Fibroblast of pulmonary artery (primary cell): ENCODE data around the gene RBMXL3.

Experiments
- DNase-seq: peaks from one replicate; pipeline ENCODE4 v3.0.0-alpha.2; 2010; ENCODE audit warnings: low read depth
- H3K4me3 ChIP-seq: replicated peaks from 2 replicates; pipeline ENCODE4 v1.5.1; 2011; ENCODE audit warnings: low read depth, mild to moderate bottlenecking, control low read depth, low read length, moderate library complexity
- TF ChIP-seq, protein P1 (sequence below): IDR thresholded peaks from 2 replicates; pipeline ENCODE4 v1.5.1; 2011; ENCODE audit warnings: mild to moderate bottlenecking, control low read depth, low read length, inconsistent platforms; ENCODE audit errors: missing control alignments

RBMXL3 gene

DNA sequence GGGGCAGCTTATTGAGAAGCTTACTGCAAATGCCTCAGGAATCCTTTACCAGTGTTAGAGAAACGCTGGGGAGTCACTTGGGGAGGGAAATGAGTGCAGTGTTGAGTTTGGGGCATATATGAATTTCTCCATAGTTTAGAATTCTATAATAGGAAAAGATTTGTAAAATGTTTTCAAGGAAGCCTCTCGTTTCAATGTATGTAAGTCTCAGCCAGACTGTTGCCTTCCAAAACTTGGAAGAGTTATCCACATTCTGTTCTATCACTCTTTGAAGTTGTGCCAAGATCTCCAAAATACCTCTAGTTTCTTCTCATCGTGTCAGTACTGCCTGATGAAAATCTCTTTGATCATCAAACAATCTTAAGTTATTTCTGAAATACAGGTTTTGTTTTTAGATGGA lies 45.3 kb downstream of the RBMXL3 start:
- TF ChIP-seq, protein P1, sequence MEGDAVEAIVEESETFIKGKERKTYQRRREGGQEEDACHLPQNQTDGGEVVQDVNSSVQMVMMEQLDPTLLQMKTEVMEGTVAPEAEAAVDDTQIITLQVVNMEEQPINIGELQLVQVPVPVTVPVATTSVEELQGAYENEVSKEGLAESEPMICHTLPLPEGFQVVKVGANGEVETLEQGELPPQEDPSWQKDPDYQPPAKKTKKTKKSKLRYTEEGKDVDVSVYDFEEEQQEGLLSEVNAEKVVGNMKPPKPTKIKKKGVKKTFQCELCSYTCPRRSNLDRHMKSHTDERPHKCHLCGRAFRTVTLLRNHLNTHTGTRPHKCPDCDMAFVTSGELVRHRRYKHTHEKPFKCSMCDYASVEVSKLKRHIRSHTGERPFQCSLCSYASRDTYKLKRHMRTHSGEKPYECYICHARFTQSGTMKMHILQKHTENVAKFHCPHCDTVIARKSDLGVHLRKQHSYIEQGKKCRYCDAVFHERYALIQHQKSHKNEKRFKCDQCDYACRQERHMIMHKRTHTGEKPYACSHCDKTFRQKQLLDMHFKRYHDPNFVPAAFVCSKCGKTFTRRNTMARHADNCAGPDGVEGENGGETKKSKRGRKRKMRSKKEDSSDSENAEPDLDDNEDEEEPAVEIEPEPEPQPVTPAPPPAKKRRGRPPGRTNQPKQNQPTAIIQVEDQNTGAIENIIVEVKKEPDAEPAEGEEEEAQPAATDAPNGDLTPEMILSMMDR, result no peak
- DNase-seq, result no peak
- H3K4me3 ChIP-seq, result peak overlapping the region; percentile 64

DNA sequence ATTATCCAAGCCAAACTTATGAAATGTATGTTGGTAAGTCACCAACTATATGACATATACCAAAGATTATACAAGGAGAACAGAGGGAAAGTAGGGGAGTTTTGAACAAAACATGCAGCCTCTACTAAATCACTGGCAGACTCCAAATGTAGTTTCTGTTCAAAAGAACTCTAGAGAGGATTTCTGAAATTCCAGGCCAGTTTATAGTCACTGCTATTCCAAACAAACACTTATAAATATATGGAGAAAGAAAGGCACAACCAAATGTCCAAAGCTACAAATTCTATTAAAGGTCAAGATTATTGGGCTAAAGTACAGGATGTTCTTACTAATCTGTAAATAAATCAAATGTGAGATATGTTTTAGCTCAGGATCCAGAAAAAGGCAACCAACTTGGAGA lies 47.4 kb downstream of the RBMXL3 start:
- no peak for DNase-seq
- TF ChIP-seq, protein P1, result no peak
- H3K4me3 ChIP-seq, result no peak overlapping the region

- TF ChIP-seq, protein P1, result no peak
- DNase-seq, result no peak
- H3K4me3 ChIP-seq, result no peak overlapping the region
Measured at GRCh38 chrX:115237056-115237455, 47.8 kb downstream of the RBMXL3 start.
